Fibroblast of mammary gland (primary cell): Measurements from ENCODE around the gene RAB39B.
"Not testable (repeated sequence)": the region's sequence is repeated elsewhere in the genome, so short reads cannot be mapped to it uniquely, and the experiment has no call there.

Experiments used
- DNase-seq: peaks from one replicate; pipeline ENCODE4 v3.0.0-alpha.2; 2010; ENCODE audit warnings: low read depth
- H3K4me3 ChIP-seq: 2 replicates; pipeline ENCODE4 v1.5.1; 2011; ENCODE audit warnings: low read depth, mild to moderate bottlenecking, low read length, moderate library complexity; ENCODE audit not compliant: control insufficient read depth
- CTCF ChIP-seq: conservative IDR thresholded peaks from 2 replicates; pipeline ENCODE4 v1.5.1; 2011; ENCODE audit warnings: low read depth, low read length, inconsistent platforms; ENCODE audit not compliant: control insufficient read depth, insufficient read depth

The RAB39B gene

GRCh38 chrX:155263854-155264628 lies at the start of gene RAB39B:
RAB39B (minus strand) TSS chrX:155264491; CDS start chrX:155264288, 203 bp downstream.
- DNase-seq = peak; percentile 75
- peak within 1 kb of the TSS; percentile 39 for H3K4me3 ChIP-seq
- TF ChIP-seq CTCF = no peak

- H3K4me3 ChIP-seq = no peak overlapping the region
- no peak for TF ChIP-seq CTCF
- DNase-seq = peak; percentile 3
Measured at GRCh38 chrX:155313766-155314165, 49.5 kb upstream of the RAB39B start.

- H3K4me3 ChIP-seq = no peak overlapping the region
- DNase-seq = no peak
- no peak for TF ChIP-seq CTCF
Measured at GRCh38 chrX:155293771-155294170, 29.5 kb upstream of the RAB39B start.

GRCh38 chrX:155279873-155280272 lies 15.6 kb upstream of the RAB39B start:
- TF ChIP-seq CTCF = no peak
- no peak for DNase-seq
- H3K4me3 ChIP-seq = no peak overlapping the region

- no peak overlapping the region for H3K4me3 ChIP-seq
- no peak for TF ChIP-seq CTCF
- DNase-seq = no peak
Measured at GRCh38 chrX:155270969-155271368, 6.7 kb upstream of the RAB39B start.

GRCh38 chrX:155267995-155268394 lies 3.7 kb upstream of the RAB39B start:
- H3K4me3 ChIP-seq, DNase-seq: not testable (repeated sequence)

- no peak for TF ChIP-seq CTCF
- no peak overlapping the region for H3K4me3 ChIP-seq
- no peak for DNase-seq
Measured at GRCh38 chrX:155266439-155266838, 2.1 kb upstream of the RAB39B start.
